Hepatic stellate cell (primary cell): ENCODE measurements around the gene NRG2.
A peak's percentile ranks its signal among the peaks of the same experiment; 100 is the strongest.

Experiments used
- DNase-seq: peaks from one replicate; pipeline ENCODE4 v3.0.0; 2011; ENCODE audit warnings: low spot score

NRG2 gene

GRCh38 chr5:139856714-139857113, 186.4 kb downstream of the NRG2 start:
- DNase-seq: no peak

GRCh38 chr5:139855946-139856540, 187.1 kb downstream of the NRG2 start:
- DNase-seq: no peak

DNA sequence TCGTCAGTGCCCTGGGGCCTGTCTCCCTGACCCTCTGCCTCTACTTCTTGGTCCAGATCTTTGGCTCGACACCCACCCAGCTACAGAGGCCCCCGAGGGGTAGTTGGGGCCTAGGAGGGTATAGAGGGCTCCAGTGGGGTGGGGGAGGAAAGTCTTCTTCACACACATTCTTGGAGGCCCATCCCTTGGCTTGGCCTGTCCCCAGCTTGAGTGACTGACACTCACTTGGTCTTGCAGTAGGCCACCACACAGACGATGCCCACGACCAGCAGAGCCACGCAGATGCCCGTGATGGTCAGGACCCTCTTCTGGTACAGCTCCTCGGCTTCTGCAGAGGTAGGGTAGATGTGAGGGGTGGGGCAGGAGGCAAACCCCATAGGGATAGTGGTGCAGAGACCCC, 187.6 kb downstream of the NRG2 start:
- no peak for DNase-seq

DNA sequence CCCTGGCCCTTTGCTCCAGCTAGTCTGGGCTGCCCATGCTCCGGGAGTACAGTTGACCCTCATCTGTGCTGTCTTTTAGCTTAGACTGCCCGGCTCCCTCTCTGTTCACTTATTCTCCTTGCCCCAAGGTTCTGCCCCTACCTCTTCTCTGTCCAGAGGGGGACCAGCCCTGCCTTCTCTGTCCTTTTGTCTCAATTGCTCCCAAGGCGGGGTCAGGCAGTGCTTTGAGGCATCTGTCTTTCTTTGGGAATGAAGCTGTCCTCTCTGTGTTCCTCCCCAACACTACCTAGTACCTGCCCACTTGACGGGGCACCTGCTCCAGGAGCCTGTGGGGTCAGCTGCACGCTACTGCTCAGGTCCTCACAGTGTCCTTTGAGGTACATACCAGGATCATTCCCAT, 188.1 kb downstream of the NRG2 start:
- no peak for DNase-seq

GRCh38 chr5:139854029-139854605, 189.0 kb downstream of the NRG2 start:
- no peak for DNase-seq

- DNase-seq: no peak
Measured at GRCh38 chr5:139852696-139853095, 190.4 kb downstream of the NRG2 start.

- no peak for DNase-seq
Measured at GRCh38 chr5:139851558-139851957, 191.5 kb downstream of the NRG2 start.

GRCh38 chr5:139850423-139851016, 192.6 kb downstream of the NRG2 start:
- DNase-seq: no peak

GRCh38 chr5:139849942-139850341, 193.2 kb downstream of the NRG2 start:
- no peak for DNase-seq

DNA sequence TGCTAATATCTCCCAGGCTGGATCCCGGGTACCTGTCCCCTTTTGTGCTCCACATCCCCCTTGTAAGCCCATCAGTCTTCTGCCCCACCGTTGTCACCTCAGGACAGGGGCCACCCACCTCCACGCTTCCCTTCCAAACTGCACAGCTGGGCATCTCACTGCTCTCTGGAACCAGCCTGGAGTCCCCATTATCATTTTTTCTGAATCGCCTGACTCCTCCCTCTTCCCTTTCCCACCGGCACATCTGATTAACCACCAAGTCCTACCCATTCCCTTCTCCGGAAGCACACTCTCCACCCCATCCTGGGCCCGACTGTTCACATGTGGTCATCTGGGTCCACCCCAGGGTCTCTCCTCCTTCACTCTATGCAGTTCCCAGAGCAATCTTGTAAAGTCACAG, 193.6 kb downstream of the NRG2 start:
- no peak for DNase-seq

GRCh38 chr5:139848508-139849100, 194.5 kb downstream of the NRG2 start:
- DNase-seq: no peak

GRCh38 chr5:139847790-139848507, 195.2 kb downstream of the NRG2 start:
- no peak for DNase-seq

GRCh38 chr5:139847091-139847490, 196.0 kb downstream of the NRG2 start:
- no peak for DNase-seq

DNA sequence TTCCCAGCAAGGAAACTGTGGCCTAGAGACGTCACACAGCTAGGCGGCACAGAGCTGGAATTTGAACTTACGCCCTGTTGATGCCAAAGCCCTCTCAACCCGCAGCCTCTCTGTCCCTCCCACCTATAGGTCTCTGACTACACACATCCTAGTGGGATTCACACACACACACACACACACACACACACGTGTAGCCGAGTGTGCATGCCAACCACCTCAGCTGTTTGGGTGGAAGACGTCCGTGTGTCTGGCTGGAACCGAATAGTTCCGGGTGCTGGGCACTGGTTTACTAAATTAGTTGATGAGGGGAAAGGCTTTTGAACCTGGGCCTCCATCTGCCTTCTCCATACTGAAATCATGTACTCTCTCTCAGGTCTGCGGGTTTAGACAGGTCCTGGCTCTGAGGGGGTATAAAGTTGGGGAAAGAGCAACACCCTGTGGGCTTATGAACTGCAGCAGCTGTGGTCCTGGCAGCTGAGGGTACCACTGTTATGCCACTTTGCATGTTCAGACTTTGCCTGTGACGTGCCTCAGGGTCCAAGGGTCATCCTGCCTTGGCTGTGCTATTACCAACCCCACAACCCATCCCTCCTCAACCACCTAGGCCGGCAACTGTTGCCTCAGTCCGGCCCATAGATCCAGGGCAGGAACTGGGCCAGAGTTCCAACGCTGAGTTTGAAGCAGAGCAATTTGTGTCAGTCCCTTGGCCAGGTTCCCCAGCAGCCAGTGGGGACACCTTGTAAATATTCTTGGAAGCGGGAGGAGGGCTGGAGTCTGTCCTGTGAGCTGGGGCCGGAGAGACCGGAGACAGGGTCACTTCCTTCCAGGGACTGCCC, 197.0 kb downstream of the NRG2 start:
- no peak for DNase-seq

- DNase-seq: peak; percentile 79
Measured at GRCh38 chr5:139844472-139845145, 198.5 kb downstream of the NRG2 start.

- no peak for DNase-seq
Measured at GRCh38 chr5:139843991-139844390, 199.1 kb downstream of the NRG2 start.

GRCh38 chr5:139842321-139842720, 200.8 kb downstream of the NRG2 start:
- DNase-seq: no peak

- DNase-seq: no peak
Measured at GRCh38 chr5:139841549-139841948, 201.6 kb downstream of the NRG2 start.

GRCh38 chr5:139839918-139840317, 203.2 kb downstream of the NRG2 start:
- no peak for DNase-seq

DNA sequence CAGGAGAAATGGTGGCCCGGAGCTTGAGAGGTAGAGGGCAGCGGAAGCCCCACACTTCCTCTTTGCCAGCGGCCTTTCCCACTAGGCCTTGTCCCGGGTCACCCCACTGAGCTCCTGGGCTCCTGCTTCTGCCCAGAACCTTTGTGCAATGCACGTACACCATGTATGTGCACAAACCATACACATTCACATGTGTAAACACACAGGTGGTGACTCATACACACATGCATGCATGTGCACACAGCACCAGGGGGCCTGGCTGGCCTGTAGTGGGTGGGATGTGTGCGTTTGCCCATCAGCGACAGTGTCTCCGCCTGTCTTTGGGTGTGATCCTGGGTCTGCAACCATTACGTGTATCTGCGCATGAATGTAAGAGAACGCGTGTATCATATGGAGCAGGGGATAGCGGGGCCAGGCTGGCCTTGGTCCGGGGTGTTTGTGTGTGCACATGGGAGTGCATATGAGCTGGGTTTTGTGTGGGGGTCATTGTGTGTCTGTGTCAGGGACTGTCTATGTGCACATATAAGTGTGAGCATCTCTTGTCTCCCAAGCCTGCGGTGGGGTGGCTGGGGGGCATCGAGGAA, 203.8 kb downstream of the NRG2 start:
- DNase-seq: no peak
